ENCODE data around the gene PON1.
A peak's percentile ranks its signal among the peaks of the same experiment; 100 is the strongest.

Gene PON1

DNA sequence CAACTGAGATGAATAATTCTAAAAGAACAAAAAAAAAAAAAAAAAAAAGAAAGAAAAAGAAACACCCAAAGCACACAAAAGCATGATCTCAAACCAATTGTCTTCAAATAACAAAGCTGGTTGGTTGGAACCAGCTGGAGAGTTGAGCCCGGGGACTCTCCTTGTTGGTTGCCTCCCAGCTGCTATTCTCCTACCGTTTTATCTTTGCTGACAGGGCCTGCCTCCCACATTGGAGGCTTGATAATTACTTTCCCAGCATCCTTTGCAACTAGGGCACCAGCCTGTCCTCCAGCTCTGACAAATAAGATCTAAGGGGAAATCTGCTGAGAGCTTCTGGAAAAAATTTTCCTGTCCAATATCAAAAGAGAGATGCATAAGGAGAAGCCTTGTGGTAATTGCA, 6.8 kb downstream of the PON1 start:
- no peak for DNase-seq

DNA sequence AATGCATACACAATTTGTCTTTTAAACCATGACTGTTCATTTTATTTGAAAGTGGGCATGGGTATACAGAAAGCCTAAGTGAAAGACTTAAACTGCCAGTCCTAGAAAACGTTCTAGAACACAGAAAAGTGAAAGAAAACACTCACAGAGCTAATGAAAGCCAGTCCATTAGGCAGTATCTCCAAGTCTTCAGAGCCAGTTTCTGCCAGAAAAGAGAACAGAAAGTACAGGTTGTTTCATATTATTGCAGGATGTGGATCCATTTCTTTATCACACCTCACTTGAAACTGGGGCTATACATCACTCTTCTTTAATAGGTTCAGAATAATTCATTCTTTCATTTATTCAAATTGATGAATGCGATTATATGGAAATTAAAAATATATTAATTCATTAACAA, 7.7 kb downstream of the PON1 start:
- no peak for DNase-seq

DNA sequence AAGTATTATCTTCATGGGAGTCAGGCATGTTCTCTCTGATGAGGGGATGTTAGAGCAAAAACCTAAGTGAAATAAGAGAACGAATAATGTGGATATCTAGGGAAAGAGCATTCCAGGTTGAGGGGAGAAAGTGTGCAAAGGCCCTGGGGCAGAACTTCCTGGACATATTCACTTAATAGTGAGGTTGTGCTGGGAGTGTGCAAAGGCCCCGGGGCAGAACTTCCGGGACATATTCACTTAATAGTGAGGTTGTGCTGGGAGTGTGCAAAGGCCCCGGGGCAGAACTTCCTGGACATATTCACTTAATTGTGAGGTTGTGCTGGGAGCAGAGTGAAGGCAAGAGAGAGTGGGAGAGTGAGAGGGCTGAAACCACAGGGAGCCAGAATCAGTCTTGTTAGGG, 11.8 kb downstream of the PON1 start:
- no peak for DNase-seq

DNA sequence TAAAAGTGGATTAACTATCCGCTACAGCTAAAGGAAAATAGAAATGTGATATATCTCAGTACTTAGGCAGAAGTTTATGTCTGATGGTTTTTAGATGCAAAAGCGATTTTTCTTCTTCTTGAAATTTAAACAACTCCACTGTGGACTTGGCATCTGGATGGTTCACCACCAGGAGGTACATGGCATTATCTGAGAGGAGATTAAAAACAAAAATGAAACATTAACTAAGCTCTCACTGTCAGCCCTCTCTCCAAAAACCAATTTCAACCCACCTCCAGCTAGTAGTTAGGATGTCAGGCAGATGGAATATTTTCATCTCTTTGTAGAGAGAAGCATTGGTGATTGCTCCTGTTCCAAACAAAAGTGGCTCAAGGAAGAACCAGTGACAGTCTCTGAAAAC, 12.9 kb downstream of the PON1 start:
- DNase-seq, result no peak

DNA sequence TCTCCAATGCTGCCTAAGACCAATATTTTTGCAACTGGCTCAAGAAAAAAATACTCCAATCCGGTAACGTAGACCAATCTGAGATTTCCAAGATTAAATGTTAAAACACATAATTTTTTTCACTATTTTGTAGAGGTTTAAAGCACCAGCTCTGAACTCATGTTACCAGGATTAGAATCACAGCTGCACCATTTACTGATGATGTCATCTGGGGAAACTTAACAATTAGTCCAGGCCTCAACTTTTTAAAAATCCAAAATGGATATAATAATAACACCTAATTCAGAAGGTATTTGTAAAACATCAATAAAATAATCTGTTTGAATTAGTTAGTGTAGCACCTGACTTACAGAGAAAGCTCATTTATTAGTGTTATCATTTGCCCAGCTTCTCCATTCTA, 14.4 kb downstream of the PON1 start:
- DNase-seq, result no peak

DNA sequence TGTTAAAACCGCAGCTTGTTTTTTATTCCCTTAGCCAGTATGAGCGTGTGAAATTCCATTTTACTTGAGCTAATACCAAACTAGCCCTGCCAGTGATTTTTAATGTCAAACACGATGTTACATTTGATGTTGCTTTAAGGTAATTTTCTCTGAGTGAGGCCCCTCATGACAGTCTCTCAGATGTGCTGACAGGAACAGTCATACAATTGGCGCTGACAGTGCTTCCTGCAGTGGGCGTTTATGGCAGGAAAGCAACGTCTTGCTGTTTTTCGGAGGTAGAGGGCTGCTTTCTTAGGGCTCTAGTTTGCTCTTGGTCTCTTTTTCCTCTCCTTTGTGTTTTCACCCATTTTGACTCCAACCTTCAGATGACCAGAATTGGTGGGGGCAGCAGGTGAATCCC, 19.3 kb downstream of the PON1 start:
- DNase-seq, result no peak

DNA sequence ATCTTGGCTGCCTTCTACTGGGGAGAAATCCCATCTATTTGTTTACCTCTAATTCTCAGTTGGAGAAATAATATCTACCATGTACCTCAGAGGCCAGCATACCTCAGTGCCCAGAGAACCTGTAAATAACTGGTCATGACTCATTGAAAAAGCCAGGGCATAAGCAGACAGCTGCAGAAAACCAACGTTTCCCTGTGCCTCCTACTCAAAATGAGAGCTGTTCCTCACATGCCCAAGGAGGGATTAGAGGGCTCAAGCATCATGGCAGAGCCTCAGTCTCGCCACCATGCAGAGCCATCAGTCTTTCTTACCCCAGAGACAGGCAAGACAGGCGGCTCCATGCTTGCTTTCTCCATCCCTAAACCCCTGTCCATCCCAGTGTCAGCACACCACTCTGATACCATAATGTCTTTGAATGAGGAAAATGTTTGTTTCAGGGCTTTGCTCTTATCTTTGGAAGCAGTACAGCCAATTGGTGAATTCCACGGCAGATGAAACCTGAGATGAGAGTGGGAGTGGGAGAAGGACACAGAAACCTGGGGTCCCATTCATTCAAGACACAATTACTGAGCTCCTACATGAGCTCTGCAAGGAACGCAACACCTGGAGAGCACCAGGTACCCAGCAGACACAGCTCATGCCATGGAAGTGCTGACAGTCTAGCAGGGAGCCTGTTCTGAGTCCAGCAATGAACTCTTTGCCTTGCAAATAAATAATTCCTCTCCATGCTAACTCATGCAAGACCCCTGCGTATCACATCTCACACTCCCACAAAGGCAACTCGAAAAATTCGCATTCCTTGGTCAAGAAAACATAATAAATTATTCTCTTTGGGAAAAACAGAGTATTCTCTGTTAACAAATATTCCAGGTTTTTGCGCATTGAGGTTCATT, 21.1 kb downstream of the PON1 start:
- peak; percentile 69 for DNase-seq

DNA sequence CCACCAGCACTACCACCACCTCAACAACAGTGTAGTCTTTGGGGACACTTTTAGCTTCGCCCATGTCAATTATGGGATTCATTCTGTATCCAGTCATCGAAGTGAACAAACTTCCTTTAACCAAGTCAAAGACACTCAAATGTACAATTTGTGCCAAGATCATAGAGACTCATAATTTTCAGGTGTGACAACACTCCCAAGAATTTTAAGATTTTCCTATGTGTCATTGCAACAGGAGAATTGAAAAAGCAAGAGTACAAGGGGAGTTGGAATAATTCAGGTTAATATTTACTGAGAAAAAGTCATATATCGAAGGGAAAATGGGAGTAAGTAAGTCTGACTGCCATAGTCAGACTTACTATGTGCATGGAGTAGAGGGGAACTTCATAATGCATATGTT, 26.2 kb downstream of the PON1 start:
- no peak for DNase-seq

DNA sequence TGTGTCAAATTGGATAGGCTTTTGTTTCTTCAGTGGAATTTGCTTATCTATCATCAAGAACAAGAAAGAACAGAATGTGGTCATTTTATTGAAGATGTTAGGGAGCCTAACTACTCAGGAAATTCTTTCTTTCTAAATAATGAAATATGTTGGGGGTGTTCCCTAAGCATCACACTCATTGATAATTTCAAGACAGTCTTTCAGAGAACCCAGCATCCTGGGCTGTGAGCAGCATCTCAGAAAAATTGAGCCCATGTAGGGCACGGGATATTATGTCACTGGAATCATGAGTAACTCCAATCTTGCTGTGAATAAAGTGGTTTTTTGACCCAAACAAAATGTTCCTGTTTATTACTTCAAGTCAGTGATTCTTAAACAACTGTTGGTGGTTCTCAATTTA, 27.3 kb downstream of the PON1 start:
- DNase-seq, result no peak

DNA sequence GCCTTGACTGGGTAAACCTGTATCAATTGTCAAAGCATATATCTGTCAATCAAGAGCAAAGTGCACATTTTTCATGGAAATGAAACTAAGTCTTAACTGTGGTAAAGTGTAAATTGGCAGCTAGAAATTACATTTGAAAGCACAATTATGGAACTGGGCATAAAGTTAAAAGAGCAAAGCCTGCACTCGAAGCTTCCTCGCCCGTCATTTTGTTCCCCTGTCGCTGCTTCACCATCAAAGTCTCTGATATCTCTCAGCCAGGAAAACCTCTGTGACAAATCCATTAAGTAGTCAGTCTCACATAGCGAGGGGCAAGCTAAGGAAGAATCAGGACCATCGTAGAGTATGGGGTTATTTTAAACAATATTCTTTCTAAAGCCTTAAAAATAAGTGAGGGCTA, 27.9 kb downstream of the PON1 start:
- no peak for DNase-seq

DNA sequence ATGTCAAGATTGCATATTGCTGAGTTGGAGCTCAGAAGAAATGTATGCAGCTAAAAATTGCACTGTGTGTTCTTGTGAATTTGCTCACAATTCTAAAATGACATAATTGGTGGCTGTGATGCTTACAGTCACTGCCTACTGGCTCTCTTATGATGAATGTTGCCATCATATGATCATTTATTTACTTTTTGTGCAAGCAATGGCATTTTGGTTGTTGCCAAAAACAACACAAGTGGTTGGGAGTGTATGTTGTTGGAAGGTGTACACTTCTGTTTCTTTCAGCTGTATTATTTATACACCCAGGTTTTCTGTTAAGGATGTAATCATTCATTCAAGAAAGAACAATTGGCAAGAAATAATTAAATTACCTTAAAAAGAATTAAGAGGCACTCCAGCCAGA, 28.9 kb downstream of the PON1 start:
- no peak for DNase-seq

DNA sequence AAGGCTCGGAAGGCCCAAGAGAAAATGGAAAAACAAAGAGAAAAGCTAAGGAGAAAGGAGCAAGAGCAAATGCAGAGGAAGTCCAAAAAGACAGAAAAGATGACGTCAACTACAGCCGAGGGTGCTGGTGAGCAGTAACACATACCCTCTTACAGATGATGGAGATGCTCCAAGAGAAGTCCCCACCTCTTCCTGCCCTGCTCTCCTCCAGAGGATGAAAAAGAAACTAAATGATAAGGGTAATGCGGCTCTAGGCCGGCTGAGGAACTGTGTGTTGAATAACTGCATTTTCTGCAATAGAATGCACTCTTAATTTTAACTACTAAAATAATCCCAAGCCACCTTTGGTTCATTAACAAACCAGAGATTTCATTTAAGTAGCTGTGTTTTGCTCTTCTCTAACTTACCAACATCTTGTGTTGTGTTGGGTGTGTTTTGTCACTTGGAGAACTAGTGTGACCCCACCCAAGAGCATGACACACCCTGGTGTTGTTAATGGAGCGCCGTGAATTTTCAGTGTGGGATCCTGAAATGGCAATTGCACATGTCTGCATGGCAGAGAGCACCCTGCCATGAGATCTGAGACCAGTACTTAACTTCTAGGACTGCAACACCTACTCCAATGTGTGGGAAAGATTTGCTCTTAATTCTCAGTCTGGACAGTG, 34.0 kb downstream of the PON1 start:
- no peak for DNase-seq

DNA sequence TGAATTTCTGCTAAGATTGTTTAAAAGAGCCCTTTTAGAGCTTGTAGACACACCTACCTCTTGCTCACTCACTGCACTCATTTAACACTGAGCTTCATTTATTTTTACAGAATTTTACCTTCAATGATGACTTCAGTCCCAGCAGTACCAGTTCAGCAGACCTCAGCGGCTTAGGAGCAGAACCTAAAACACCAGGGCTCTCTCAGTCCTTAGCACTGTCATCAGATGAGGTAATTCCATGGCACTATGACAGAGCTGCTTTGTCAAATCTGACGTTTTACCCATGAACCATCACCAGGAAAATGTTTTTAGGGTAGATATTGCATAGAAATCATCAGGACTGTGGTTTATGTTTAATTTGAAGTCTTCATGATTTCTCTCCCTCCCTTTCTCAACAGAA, 38.2 kb downstream of the PON1 start:
- no peak for DNase-seq

DNA sequence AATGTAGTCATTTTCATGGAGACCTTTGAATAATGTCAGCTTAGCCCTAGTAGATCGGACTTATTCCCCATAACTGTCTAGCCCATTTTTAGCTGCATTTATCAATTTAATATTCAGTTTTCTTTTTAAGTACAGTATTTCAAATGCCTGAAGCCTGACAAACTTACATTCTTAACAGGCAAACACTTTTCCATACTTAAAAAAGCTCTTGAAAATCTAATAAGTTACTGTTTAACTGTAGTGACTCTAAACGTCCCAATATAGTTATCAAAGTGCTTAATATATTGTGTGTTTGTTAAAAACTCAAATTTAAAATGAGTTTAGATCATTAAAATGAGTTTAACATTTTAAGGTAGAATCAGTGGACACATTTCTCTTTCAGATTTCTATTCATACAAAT, 44.9 kb downstream of the PON1 start:
- DNase-seq, result no peak

DNA sequence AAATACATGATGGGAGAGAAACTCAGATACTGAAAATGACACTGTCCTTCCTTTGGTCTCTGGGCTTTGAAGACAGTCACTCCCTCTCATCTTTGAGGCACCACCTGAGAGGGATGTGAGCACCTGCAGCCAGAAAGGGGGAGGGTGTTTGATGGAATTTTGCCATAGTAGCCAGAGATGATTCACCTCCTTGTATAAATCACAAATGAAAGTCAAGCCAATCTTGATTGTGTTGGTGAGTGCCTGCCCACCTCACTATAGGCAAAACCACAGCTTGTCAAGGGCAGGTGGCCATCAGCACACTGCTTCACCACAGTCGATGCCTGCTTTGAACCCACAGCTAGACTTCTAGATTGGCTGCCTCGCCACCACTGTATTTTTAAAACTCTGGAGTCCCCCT, 48.2 kb downstream of the PON1 start:
- DNase-seq, result no peak

DNA sequence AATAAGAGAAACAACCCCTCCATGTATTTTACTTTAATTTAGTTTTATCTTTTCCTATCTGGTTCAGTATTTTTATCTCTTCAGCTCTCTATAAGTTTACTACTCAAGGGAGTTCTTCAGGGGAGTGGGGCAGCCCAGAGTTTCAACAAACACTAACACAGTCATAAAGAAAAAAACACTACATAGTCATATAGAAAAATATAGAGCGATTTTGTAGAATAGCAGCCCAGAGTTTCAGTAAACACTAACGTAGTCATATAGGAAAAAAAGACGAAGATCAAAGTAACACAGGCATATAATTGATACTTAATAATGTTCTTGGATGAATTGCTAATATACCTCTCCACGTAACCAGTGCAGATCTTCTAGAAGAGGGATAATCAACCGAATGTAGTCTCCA, 54.7 kb downstream of the PON1 start:
- DNase-seq, result no peak

DNA sequence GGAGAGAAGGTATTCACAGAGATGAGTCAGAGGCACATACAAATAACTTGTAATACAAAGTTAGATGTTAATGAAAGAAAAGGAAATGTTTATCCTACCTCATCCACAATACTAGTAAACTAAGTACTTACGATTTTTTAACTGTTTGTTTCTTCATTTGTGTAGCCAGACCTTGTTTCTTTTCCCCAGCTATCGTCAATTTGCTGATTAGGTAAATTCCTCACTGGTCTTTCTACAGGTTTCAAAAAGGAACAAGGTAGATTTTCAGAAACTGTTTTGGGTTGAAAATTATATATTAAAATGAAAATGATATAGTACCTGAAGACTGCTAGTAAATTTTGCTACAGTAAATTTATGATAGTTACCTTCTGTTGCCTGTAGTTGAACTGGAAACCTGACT, 56.6 kb downstream of the PON1 start:
- no peak for DNase-seq

DNA sequence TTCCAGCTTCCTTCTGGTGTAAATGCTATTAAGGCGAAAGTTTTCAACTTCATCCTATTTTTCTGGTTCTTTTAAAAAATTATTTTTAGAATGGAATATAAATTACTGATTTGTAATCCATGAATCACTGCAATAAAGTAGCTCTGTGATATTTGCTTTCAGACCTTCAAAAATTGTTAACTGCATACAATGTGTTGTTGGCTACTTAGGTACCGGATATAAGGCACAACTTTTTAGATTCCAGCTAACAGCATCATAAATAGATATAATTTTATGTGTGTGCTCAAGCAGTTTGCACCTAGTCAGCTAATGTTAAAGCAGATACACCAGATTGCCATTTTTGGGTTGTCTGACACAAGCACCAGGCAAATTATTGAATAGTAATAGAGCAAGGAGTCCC, 58.7 kb downstream of the PON1 start:
- no peak for DNase-seq

DNA sequence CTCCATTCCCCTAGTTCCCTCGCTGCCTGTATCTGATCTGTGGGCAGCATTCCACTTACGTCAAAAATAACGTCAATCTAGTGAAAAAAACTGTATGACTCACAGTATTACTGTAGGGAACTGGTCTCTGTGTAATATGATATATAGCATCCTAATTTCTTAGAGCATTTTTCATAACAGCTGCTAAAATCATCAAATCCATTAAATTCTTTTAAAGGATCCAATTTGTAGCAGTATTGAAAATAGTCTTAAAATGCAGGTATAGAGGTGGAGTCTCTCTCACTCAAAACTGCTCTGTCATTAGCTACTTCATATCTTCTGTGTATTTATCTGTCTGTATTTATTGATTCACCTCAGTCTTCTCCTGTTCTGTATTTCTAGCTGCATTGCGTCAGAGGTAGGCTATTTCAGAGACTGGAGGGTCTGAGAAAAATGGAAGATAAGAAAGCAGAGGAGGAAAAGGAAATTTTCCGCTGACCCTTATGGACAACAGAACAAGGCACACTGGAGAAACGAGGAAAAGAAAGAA, 59.9 kb downstream of the PON1 start:
- DNase-seq, result no peak

DNA sequence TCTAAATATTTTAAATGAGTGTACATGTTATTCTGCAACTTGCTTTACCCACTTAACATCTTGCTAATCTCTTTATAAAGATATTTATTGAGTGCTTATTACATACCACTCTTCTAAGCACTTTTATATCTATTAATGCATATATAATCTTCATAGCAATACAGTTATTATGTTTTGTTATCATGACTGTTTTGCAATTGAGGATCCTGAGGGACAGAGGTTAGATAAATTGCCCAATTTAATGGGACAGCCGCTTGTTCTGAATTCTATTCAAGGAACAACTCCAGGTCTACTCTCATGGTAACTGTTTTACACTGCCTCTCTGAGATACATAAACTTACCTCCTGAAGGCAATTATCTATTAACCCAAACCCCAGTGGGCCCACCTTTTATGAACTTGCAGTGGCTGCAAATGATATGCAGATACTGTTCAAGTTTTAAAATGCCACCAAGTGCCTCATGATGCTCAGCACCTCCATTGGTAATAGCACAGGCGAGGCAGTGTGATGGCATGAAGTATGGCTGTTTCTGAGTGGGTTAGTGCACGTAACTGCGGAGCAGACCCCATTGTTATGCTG, 60.5 kb downstream of the PON1 start:
- DNase-seq, result no peak

DNA sequence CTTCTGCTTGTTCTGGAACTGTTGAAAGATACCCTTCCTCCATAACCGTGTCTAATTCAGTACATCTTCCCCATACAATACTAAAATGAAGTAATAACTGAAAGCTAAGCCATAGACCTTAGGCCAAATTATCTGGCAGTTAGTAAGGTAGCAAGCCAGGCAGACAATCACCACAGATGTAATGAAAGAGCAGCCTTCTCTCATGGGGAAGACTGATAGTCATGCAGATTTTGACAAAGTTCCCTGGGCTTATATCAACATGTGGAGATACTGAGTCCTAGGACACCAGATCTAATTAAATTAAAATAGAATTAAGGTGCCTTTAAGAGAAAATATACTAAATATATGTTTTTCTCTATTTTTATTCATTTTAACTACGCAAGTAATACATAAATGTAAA, 61.5 kb downstream of the PON1 start:
- no peak for DNase-seq

DNA sequence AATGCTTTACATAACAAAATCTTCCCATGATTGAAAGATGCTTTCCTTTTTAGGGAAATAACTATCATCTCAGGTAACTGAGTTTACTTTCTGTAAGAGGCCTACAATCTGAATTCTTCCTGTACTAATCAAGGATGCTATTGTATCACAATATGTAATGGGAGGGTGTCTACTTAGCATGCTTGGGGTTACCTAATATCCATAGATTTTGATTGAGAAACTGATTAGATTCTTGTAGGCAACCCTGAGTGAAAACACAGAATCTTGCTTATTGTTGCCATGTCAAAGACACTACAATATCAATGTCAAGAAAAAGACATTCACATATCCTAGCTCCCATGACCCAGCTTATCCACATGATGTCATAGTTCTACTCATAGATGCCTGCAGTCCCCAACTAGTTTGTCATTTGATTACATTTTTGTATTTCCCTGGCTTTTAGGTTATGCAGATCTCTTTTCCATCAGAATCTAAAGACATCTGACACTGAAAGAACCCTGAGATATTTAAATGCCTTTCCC, 62.4 kb downstream of the PON1 start:
- DNase-seq, result no peak

DNA sequence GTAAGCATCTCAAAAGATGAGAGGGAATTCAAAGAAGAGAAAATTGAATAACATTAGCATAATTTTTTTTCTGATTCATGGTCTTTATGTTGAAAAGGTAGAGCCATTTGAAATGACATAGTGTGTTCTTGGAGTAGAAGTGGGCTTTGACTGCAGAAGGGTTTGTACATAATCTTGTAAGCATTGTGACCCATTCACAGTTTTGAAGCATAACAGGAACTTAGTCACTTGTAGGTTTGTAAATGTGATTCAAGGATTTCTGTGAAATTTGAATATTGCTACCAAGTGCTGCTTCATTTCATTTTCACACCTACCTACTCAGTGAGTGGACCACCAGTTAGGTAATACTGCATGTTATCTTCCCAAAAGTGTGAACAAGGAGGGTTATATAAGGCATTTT, 68.6 kb downstream of the PON1 start:
- DNase-seq, result no peak
